GM18873 (cell line): ENCODE measurements around the gene SELENOW.
"Not testable (repeated sequence)": the region's sequence is repeated elsewhere in the genome, so short reads cannot be mapped to it uniquely, and the experiment has no call there.

Experiments used
- ATAC-seq: cut with Tn5 transposase; IDR thresholded peaks from one replicate; pipeline ENCODE4 v1.9.1; 2021; ENCODE audit warnings: mild to moderate bottlenecking, moderate library complexity, moderate number of reproducible peaks; ENCODE audit not compliant: unreplicated experiment, low FRiP score

SELENOW gene

GRCh38 chr19:47756627-47756929 lies 21.9 kb upstream of the SELENOW start:
- no peak for ATAC-seq

GRCh38 chr19:47756953-47757608 lies 21.4 kb upstream of the SELENOW start:
- no peak for ATAC-seq

- ATAC-seq = no peak
These were observed 20.7 kb upstream of the SELENOW start for GRCh38 chr19:47757617-47758442.

- no peak for ATAC-seq
These were observed 20.1 kb upstream of the SELENOW start for GRCh38 chr19:47758443-47758804.

GRCh38 chr19:47760632-47760999 lies 17.9 kb upstream of the SELENOW start:
- no peak for ATAC-seq

GRCh38 chr19:47761566-47761965 lies 16.9 kb upstream of the SELENOW start:
- ATAC-seq = no peak

- ATAC-seq = no peak
These were observed 16.4 kb upstream of the SELENOW start for GRCh38 chr19:47762151-47762550.

GRCh38 chr19:47762615-47763308 lies 15.7 kb upstream of the SELENOW start:
- no peak for ATAC-seq

- not testable (repeated sequence) for ATAC-seq
These were observed 13.8 kb upstream of the SELENOW start for GRCh38 chr19:47764705-47765104.

GRCh38 chr19:47765523-47766358 lies 12.8 kb upstream of the SELENOW start:
- no peak for ATAC-seq

- no peak for ATAC-seq
These were observed 12.2 kb upstream of the SELENOW start for GRCh38 chr19:47766359-47766620.

GRCh38 chr19:47766670-47767069 lies 11.8 kb upstream of the SELENOW start:
- ATAC-seq = no peak

- ATAC-seq = no peak
These were observed 11.2 kb upstream of the SELENOW start for GRCh38 chr19:47767349-47767748.

GRCh38 chr19:47768604-47769003 lies 9.9 kb upstream of the SELENOW start:
- no peak for ATAC-seq

GRCh38 chr19:47769534-47769933 lies 9.0 kb upstream of the SELENOW start:
- no peak for ATAC-seq

GRCh38 chr19:47771291-47771690 lies 7.2 kb upstream of the SELENOW start:
- ATAC-seq = not testable (repeated sequence)

GRCh38 chr19:47776568-47776967 lies 1.9 kb upstream of the SELENOW start:
- no peak for ATAC-seq

- not testable (repeated sequence) for ATAC-seq
These were observed 1.1 kb upstream of the SELENOW start for GRCh38 chr19:47777245-47778048.

- no peak for ATAC-seq
These were observed 450 bp downstream of the SELENOW start for GRCh38 chr19:47778954-47779351.

GRCh38 chr19:47779524-47780214 lies 1.2 kb downstream of the SELENOW start:
- ATAC-seq = no peak
